Lower leg skin (tissue), 3 donors: Measurements from ENCODE around the gene CALCOCO1.

Experiments used
- POLR2A ChIP-seq, 2 donors: fragments of 450-650 bp; IDR thresholded peaks; one replicate each; pipeline ENCODE4 v1.6.1; 2016 to 2017; ENCODE audit warnings: antibody characterized with exemption in 2 of 2, mild to moderate bottlenecking in 1 of 2, moderate library complexity in 1 of 2
- TF ChIP-seq, protein P1 (sequence below), 3 donors: fragments of 450-650 bp; IDR thresholded peaks; one replicate each; pipeline ENCODE4 v1.5.1; 2016; ENCODE audit warnings: antibody characterized with exemption in 3 of 3, mild to moderate bottlenecking in 3 of 3, moderate library complexity in 2 of 3

GRCh38 chr12:53748072-53748840, 21.0 kb upstream of the CALCOCO1 start:
- TF ChIP-seq, protein P1, sequence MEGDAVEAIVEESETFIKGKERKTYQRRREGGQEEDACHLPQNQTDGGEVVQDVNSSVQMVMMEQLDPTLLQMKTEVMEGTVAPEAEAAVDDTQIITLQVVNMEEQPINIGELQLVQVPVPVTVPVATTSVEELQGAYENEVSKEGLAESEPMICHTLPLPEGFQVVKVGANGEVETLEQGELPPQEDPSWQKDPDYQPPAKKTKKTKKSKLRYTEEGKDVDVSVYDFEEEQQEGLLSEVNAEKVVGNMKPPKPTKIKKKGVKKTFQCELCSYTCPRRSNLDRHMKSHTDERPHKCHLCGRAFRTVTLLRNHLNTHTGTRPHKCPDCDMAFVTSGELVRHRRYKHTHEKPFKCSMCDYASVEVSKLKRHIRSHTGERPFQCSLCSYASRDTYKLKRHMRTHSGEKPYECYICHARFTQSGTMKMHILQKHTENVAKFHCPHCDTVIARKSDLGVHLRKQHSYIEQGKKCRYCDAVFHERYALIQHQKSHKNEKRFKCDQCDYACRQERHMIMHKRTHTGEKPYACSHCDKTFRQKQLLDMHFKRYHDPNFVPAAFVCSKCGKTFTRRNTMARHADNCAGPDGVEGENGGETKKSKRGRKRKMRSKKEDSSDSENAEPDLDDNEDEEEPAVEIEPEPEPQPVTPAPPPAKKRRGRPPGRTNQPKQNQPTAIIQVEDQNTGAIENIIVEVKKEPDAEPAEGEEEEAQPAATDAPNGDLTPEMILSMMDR (IDR thresholded peaks at IDR 0.05) = no peak
- no peak for TF ChIP-seq POLR2A (IDR thresholded peaks at IDR 0.05)
